ENCODE data around the gene AOPEP.

DNA sequence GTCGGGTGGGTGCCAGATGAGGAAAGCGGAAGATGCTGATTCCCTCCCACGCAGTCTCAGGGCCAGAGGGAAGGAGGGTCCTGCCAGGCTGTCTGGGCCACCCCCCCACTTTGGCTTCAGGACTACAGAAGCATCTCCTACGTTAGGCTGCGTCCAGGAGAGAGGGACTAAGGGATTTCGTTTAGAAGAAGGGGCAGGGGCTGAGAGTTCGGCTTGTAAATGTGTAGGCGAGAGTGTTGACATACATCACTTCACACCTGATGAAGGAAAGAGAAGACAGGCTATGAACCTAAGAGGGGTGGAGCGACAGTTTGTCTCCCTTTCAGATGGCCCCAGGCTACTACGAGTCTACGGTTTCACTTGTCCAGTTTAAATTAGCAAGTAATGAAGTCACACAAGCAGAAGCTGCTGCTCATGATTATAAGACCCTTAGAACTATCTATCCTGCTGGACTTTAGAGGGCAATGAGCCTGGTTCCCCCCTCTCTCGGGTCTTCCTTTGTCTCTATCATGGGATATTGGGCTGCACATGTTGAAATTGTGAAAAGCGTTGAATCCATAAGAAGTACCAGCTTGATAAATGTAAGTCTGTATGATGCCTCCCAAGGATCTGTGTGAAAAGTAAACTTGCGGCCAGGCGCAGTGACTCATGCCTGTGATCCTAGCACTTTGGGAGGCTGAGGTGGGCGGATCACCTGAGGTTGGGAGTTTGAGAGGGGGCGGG, 193.0 kb downstream of the AOPEP start:
- TF ChIP-seq, protein P1, sequence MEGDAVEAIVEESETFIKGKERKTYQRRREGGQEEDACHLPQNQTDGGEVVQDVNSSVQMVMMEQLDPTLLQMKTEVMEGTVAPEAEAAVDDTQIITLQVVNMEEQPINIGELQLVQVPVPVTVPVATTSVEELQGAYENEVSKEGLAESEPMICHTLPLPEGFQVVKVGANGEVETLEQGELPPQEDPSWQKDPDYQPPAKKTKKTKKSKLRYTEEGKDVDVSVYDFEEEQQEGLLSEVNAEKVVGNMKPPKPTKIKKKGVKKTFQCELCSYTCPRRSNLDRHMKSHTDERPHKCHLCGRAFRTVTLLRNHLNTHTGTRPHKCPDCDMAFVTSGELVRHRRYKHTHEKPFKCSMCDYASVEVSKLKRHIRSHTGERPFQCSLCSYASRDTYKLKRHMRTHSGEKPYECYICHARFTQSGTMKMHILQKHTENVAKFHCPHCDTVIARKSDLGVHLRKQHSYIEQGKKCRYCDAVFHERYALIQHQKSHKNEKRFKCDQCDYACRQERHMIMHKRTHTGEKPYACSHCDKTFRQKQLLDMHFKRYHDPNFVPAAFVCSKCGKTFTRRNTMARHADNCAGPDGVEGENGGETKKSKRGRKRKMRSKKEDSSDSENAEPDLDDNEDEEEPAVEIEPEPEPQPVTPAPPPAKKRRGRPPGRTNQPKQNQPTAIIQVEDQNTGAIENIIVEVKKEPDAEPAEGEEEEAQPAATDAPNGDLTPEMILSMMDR (IDR thresholded peaks at IDR 0.05): no peak
- no peak for TF ChIP-seq POLR2A (IDR thresholded peaks at IDR 0.05)

All from thyroid gland (tissue), 4 donors.